ENCODE measurements around the gene CDA.

Gene CDA

GRCh38 chr1:20609541-20609940 lies 20.6 kb downstream of the CDA start:
- TF ChIP-seq FOXK2 (IDR thresholded peaks at IDR 0.05) (no peak), L3MBTL2 (conservative IDR thresholded peaks at IDR 0.05) (no peak), LEF1 (IDR thresholded peaks at IDR 0.05; ENCODE audit: borderline replicate concordance) (no peak), ARNT (IDR thresholded peaks at IDR 0.05) (no peak), SP1 (IDR thresholded peaks at IDR 0.05) (no peak), CTBP1 (IDR thresholded peaks at IDR 0.05; ENCODE audit: borderline replicate concordance) (no peak), ZNF384 (IDR thresholded peaks at IDR 0.05) (no peak), TARDBP (IDR thresholded peaks at IDR 0.05) (no peak), BHLHE40 (IDR thresholded peaks at IDR 0.05; ENCODE audit: borderline replicate concordance) (no peak), NFRKB (IDR thresholded peaks at IDR 0.05) (no peak), HDGF (IDR thresholded peaks at IDR 0.05; ENCODE audit: borderline replicate concordance) (no peak), FOXA1 (IDR thresholded peaks at IDR 0.05) (no peak), SUZ12 (IDR thresholded peaks at IDR 0.05) (no peak), ELF4 (IDR thresholded peaks at IDR 0.05) (no peak), PKNOX1 (IDR thresholded peaks at IDR 0.05) (no peak), FOXM1 (IDR thresholded peaks at IDR 0.05; ENCODE audit: borderline replicate concordance) (no peak)
- DNase-seq (ENCODE audit: extremely low spot score) = no peak
- POLR2A ChIA-PET = interaction anchor here (1.0 kb wide), 1 partner anchor 24 kb away, joined by 3 read pairs; no protein-coding TSS in a partner anchor
- CTCF ChIA-PET = no interaction called here

- DNase-seq (ENCODE audit: extremely low spot score) = no peak
- TF ChIP-seq TARDBP (IDR thresholded peaks at IDR 0.05) (no peak), HDGF (IDR thresholded peaks at IDR 0.05; ENCODE audit: borderline replicate concordance) (no peak), BHLHE40 (IDR thresholded peaks at IDR 0.05; ENCODE audit: borderline replicate concordance) (no peak), FOXK2 (IDR thresholded peaks at IDR 0.05) (no peak), CTBP1 (IDR thresholded peaks at IDR 0.05; ENCODE audit: borderline replicate concordance) (no peak), ARNT (IDR thresholded peaks at IDR 0.05) (no peak), FOXA1 (IDR thresholded peaks at IDR 0.05) (no peak), PKNOX1 (IDR thresholded peaks at IDR 0.05) (no peak), ZNF384 (IDR thresholded peaks at IDR 0.05) (no peak), SP1 (IDR thresholded peaks at IDR 0.05) (no peak), LEF1 (IDR thresholded peaks at IDR 0.05; ENCODE audit: borderline replicate concordance) (no peak), NFRKB (IDR thresholded peaks at IDR 0.05) (no peak), FOXM1 (IDR thresholded peaks at IDR 0.05; ENCODE audit: borderline replicate concordance) (no peak), SUZ12 (IDR thresholded peaks at IDR 0.05) (no peak), ELF4 (IDR thresholded peaks at IDR 0.05) (no peak), L3MBTL2 (conservative IDR thresholded peaks at IDR 0.05) (no peak)
- CTCF ChIA-PET = no interaction called here
- POLR2A ChIA-PET = no interaction called here
Measured at GRCh38 chr1:20610970-20611369, 22.1 kb downstream of the CDA start.

GRCh38 chr1:20611652-20612051 lies 22.8 kb downstream of the CDA start:
- POLR2A ChIA-PET = no interaction called here
- no peak for DNase-seq (ENCODE audit: extremely low spot score)
- TF ChIP-seq FOXM1 (IDR thresholded peaks at IDR 0.05; ENCODE audit: borderline replicate concordance) (no peak), ZNF384 (IDR thresholded peaks at IDR 0.05) (no peak), HDGF (IDR thresholded peaks at IDR 0.05; ENCODE audit: borderline replicate concordance) (no peak), SUZ12 (IDR thresholded peaks at IDR 0.05) (no peak), TARDBP (IDR thresholded peaks at IDR 0.05) (no peak), LEF1 (IDR thresholded peaks at IDR 0.05; ENCODE audit: borderline replicate concordance) (no peak), CTBP1 (IDR thresholded peaks at IDR 0.05; ENCODE audit: borderline replicate concordance) (no peak), BHLHE40 (IDR thresholded peaks at IDR 0.05; ENCODE audit: borderline replicate concordance) (no peak), L3MBTL2 (conservative IDR thresholded peaks at IDR 0.05) (no peak), ELF4 (IDR thresholded peaks at IDR 0.05) (no peak), PKNOX1 (IDR thresholded peaks at IDR 0.05) (no peak), ARNT (IDR thresholded peaks at IDR 0.05) (no peak), SP1 (IDR thresholded peaks at IDR 0.05) (no peak), NFRKB (IDR thresholded peaks at IDR 0.05) (no peak), FOXA1 (IDR thresholded peaks at IDR 0.05) (no peak), FOXK2 (IDR thresholded peaks at IDR 0.05) (no peak)
- CTCF ChIA-PET = no interaction called here

GRCh38 chr1:20612221-20612746 lies 23.4 kb downstream of the CDA start:
- no peak for DNase-seq (ENCODE audit: extremely low spot score)
- TF ChIP-seq LEF1 (IDR thresholded peaks at IDR 0.05; ENCODE audit: borderline replicate concordance) (no peak), ELF4 (IDR thresholded peaks at IDR 0.05) (no peak), SUZ12 (IDR thresholded peaks at IDR 0.05) (no peak), ARNT (IDR thresholded peaks at IDR 0.05) (no peak), BHLHE40 (IDR thresholded peaks at IDR 0.05; ENCODE audit: borderline replicate concordance) (no peak), HDGF (IDR thresholded peaks at IDR 0.05; ENCODE audit: borderline replicate concordance) (no peak), L3MBTL2 (conservative IDR thresholded peaks at IDR 0.05) (no peak), SP1 (IDR thresholded peaks at IDR 0.05) (no peak), ZNF384 (IDR thresholded peaks at IDR 0.05) (no peak), FOXA1 (IDR thresholded peaks at IDR 0.05) (no peak), FOXM1 (IDR thresholded peaks at IDR 0.05; ENCODE audit: borderline replicate concordance) (no peak), FOXK2 (IDR thresholded peaks at IDR 0.05) (no peak), NFRKB (IDR thresholded peaks at IDR 0.05) (no peak), PKNOX1 (IDR thresholded peaks at IDR 0.05) (no peak), TARDBP (IDR thresholded peaks at IDR 0.05) (no peak)
- POLR2A ChIA-PET = no interaction called here
- CTCF ChIA-PET = no interaction called here

GRCh38 chr1:20614131-20614579 lies 25.3 kb downstream of the CDA start:
- TF ChIP-seq FOXM1 (IDR thresholded peaks at IDR 0.05; ENCODE audit: borderline replicate concordance) (no peak), L3MBTL2 (conservative IDR thresholded peaks at IDR 0.05) (no peak), LEF1 (IDR thresholded peaks at IDR 0.05; ENCODE audit: borderline replicate concordance) (no peak), CTBP1 (IDR thresholded peaks at IDR 0.05; ENCODE audit: borderline replicate concordance) (no peak)
- no peak for DNase-seq (ENCODE audit: extremely low spot score)
- ChIA-PET POLR2A (interaction anchor here (0.7 to 1.1 kb wide), 2 partner anchors 20 to 1114 kb away, joined by 3 to 4 read pairs; no protein-coding TSS in a partner anchor), CTCF (interaction anchor here (1.4 kb wide), 1 partner anchor 19 kb away, joined by 4 read pairs; no protein-coding TSS in a partner anchor)

Measured in HEK293T (cell line).